Measurements from ENCODE around the gene MRM3. TPM values are rescaled to one million over a fixed set of nuclear protein-coding genes. Genes with fewer than 3 reads are reported as not detected.
"Not testable (repeated sequence)": the region's sequence is repeated elsewhere in the genome, so short reads cannot be mapped to it uniquely, and the experiment has no call there.

Gene MRM3
- total RNA-seq, 1 donor from 2014 or later = 3.7 TPM

DNA sequence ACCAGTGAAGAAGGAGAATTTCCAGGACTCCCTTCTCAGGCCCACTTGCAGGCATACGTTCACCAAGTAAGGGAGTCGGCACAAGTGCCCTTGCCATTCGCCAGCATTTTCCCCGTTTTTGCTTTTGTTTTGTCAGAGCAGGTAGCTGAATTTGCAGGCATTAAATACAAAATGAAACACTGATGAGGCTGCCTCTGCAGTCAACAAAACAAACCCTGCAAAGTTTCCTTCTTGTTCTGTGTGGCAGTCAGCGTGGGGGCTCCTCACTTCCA is 7.9 kb upstream of the MRM3 start:
- H3K4me1 ChIP-seq = no peaks in the 10 kb centered on the region
- TF ChIP-seq POLR2AphosphoS5 (IDR thresholded peaks at IDR 0.05; ENCODE audit: insufficient read depth in 1 of 2, low read depth in 1 of 2) (no peak), POLR2A (IDR thresholded peaks at IDR 0.05) (no peak)
- TF ChIP-seq, protein P1, sequence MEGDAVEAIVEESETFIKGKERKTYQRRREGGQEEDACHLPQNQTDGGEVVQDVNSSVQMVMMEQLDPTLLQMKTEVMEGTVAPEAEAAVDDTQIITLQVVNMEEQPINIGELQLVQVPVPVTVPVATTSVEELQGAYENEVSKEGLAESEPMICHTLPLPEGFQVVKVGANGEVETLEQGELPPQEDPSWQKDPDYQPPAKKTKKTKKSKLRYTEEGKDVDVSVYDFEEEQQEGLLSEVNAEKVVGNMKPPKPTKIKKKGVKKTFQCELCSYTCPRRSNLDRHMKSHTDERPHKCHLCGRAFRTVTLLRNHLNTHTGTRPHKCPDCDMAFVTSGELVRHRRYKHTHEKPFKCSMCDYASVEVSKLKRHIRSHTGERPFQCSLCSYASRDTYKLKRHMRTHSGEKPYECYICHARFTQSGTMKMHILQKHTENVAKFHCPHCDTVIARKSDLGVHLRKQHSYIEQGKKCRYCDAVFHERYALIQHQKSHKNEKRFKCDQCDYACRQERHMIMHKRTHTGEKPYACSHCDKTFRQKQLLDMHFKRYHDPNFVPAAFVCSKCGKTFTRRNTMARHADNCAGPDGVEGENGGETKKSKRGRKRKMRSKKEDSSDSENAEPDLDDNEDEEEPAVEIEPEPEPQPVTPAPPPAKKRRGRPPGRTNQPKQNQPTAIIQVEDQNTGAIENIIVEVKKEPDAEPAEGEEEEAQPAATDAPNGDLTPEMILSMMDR (IDR thresholded peaks at IDR 0.05) = no peak
- H3K36me3 ChIP-seq = peaks cover 0 to 87% of the 10 kb centered on the region in 2 donors
- no peak for DNase-seq (ENCODE audit: extremely low spot score in 2 of 2)
- intact Hi-C loops (cut with DNase I) = no loop called here
- no peak overlapping the region for H3K27ac ChIP-seq
- H3K9me3 ChIP-seq = no peaks in the 10 kb centered on the region
- no peaks in the 10 kb centered on the region for H3K27me3 ChIP-seq
- no peak overlapping the region for H3K4me3 ChIP-seq

DNA sequence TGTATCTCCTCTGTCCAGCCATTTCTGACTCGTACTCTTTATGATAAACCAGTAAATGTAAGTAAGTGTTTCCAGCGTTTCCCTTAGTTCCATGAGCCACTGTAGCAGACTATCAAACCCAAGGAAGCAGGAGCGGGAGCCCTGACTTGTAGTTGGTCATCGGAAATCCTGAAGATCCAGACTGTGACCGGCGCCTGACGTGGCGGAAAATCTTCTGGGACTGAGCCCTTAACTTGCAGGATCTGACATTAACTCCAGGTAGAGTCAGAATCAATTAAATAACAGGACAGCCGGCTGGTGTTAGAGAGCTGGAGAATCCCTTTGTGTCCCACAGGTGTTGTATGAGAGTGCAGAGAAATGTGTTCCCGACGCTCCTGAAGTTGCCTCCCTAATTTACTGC is 4.1 kb upstream of the MRM3 start:
- TF ChIP-seq POLR2A (IDR thresholded peaks at IDR 0.05) = no peak
- TF ChIP-seq, protein P1 (IDR thresholded peaks at IDR 0.05) = no peak
- TF ChIP-seq POLR2AphosphoS5 (IDR thresholded peaks at IDR 0.05; ENCODE audit: insufficient read depth in 1 of 2, low read depth in 1 of 2) = no peak
- no peaks in the 10 kb centered on the region for H3K27me3 ChIP-seq
- H3K4me1 ChIP-seq = peaks cover 16% of the 10 kb centered on the region
- DNase-seq (ENCODE audit: extremely low spot score in 2 of 2) = no peak
- peaks cover 0 to 55% of the 10 kb centered on the region in 2 donors for H3K36me3 ChIP-seq
- no peak overlapping the region for H3K27ac ChIP-seq
- H3K9me3 ChIP-seq = no peaks in the 10 kb centered on the region
- intact Hi-C loops (cut with DNase I) = no loop called here
- H3K4me3 ChIP-seq = no peak overlapping the region

DNA sequence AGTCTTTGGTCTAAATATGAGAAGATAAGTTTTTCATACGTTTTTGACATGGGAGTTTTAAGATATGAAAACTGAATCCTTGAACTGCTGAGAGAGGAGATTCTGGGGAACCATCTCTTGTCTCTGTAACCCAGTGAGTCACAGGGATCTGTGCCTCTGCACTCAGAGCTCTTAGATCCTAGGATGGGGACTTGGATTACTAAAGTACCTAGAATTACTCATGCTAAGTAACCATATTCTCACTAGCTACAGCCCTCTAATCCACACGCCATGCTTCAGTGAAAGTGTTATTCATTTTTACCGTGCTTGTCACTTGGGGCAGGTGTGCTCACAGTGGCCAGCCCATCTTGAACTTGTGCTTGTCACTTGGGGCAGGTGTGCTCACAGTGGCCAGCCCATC is 2.0 kb downstream of the MRM3 start:
- TF ChIP-seq, protein P1 (IDR thresholded peaks at IDR 0.05) = no peak
- TF ChIP-seq POLR2AphosphoS5 (IDR thresholded peaks at IDR 0.05; ENCODE audit: insufficient read depth in 1 of 2, low read depth in 1 of 2) = no peak
- TF ChIP-seq POLR2A (IDR thresholded peaks at IDR 0.05) = no peak
- Histone ChIP-seq H3K4me1 (peaks cover 37% of the 10 kb centered on the region), H3K27ac (no peak overlapping the region), H3K9me3 (no peaks in the 10 kb centered on the region), H3K4me3 (no peak overlapping the region), H3K27me3 (no peaks in the 10 kb centered on the region), H3K36me3 (peaks cover 0 to 19% of the 10 kb centered on the region in 2 donors)
- intact Hi-C loops (cut with DNase I) = no loop called here
- DNase-seq (ENCODE audit: extremely low spot score in 2 of 2) = no peak

DNA sequence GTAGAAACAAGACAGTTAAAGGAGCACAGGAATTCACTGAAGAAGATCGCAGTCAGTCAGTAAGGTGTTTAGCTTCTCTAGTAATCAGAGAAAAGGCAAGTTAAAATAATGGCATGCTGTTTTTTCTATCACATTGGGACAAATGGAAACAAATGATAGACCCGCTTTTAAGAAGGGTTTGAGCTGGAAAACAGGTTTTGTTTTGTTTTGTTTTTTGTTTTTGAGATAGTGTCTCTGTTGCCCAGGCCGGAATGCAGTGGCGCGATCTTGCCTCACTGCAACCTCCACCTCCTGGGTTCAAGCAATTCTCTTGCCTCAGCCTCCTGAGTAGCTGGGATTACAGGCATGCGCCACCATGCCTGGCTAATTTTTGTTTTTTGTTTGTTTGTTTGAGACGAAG is 3.7 kb downstream of the MRM3 start:
- Histone ChIP-seq H3K36me3 (peaks cover 0 to 19% of the 10 kb centered on the region in 2 donors), H3K4me1 (peaks cover 33% of the 10 kb centered on the region)
- H3K4me3 ChIP-seq; H3K27me3 ChIP-seq; DNase-seq (ENCODE audit: extremely low spot score in 2 of 2); H3K27ac ChIP-seq; H3K9me3 ChIP-seq; intact Hi-C loops (cut with DNase I): not testable (repeated sequence)

DNA sequence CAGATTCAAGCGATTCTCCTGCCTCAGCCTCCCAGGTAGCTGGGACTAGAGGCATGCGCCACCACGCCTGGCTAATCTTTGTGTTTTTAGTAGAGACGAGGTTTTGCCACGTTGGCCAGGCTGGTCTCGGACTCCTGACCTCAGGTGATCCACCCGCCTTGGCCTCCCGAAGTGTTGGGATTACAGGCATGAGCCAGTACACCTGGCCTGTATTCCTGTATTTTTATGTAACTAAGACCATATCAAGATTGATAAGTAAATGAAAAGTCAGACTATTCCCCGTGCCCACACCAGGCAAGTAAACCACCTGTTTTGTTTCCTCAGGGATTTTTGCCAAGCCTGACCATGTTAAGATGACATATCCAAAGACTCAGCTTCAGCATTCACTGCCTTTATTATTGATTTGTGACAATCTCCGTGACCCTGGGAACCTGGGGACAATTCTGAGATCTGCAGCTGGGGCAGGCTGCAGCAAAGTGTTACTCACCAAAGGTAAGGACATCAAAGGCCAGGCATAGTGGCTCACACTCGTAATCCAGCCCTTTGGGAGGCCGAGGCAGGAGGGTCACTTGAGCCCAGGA is 5.6 kb downstream of the MRM3 start:
- TF ChIP-seq, protein P1 (IDR thresholded peaks at IDR 0.05) = no peak
- no peak for TF ChIP-seq POLR2A (IDR thresholded peaks at IDR 0.05)
- no peak for TF ChIP-seq POLR2AphosphoS5 (IDR thresholded peaks at IDR 0.05; ENCODE audit: insufficient read depth in 1 of 2, low read depth in 1 of 2)
- H3K36me3 ChIP-seq = peaks cover 0 to 30% of the 10 kb centered on the region in 2 donors
- DNase-seq (ENCODE audit: extremely low spot score in 2 of 2) = no peak
- peak overlapping the region; percentile 71 for H3K27ac ChIP-seq
- H3K27me3 ChIP-seq = no peaks in the 10 kb centered on the region
- no peaks in the 10 kb centered on the region for H3K9me3 ChIP-seq
- intact Hi-C loops (cut with DNase I) = no loop called here
- H3K4me3 ChIP-seq = no peak overlapping the region
- peaks cover 37% of the 10 kb centered on the region for H3K4me1 ChIP-seq
